Stimulated activated CD4-positive, alpha-beta T cell treated with anti-CD3 and anti-CD28 coated beads, TNF-alpha, amount 100 ng/mL, for 24 hours (primary cell): Measurements from ENCODE around the gene SLC38A9.
"Not testable (repeated sequence)": the region's sequence is repeated elsewhere in the genome, so short reads cannot be mapped to it uniquely, and the experiment has no call there.

Experiments used
- DNase-seq, 3 experiments: peaks; one replicate each; pipeline ENCODE4 v3.0.0-alpha.2; 2020; ENCODE audit warnings: low read depth in 3 of 3

Gene SLC38A9

GRCh38 chr5:55712023-55712859 lies at the start of gene SLC38A9:
TSS of gene SLC38A9 (minus strand) at chr5:55712324. CDS start at chr5:55697958, 14,366 bp downstream.
- peak; percentile 90 to 94 (median 91) for DNase-seq

- not testable (repeated sequence) for DNase-seq
Observed at GRCh38 chr5:55761721-55762120, 49.6 kb upstream of the SLC38A9 start.

- DNase-seq, result no peak
Observed at GRCh38 chr5:55758714-55759113, 46.6 kb upstream of the SLC38A9 start.

- no peak for DNase-seq
Observed at GRCh38 chr5:55758231-55758630, 46.1 kb upstream of the SLC38A9 start.

GRCh38 chr5:55750499-55750898 lies 38.4 kb upstream of the SLC38A9 start:
- DNase-seq, result no peak

GRCh38 chr5:55750063-55750462 lies 37.9 kb upstream of the SLC38A9 start:
- no peak for DNase-seq

GRCh38 chr5:55749387-55749786 lies 37.3 kb upstream of the SLC38A9 start:
- no peak for DNase-seq

GRCh38 chr5:55747778-55748318 lies 35.7 kb upstream of the SLC38A9 start:
- DNase-seq, result no peak

- DNase-seq, result no peak
Observed at GRCh38 chr5:55742778-55743177, 30.7 kb upstream of the SLC38A9 start.

GRCh38 chr5:55737793-55738192 lies 25.7 kb upstream of the SLC38A9 start, which contains the start of gene DDX4:
TSS of gene DDX4 (plus strand) at chr5:55738061. CDS start at chr5:55738964, 903 bp downstream.
- DNase-seq, result no peak

- DNase-seq, result no peak
Observed at GRCh38 chr5:55734658-55735057, 22.5 kb upstream of the SLC38A9 start.

GRCh38 chr5:55732585-55732984 lies 20.5 kb upstream of the SLC38A9 start:
- no peak for DNase-seq

GRCh38 chr5:55731848-55732247 lies 19.7 kb upstream of the SLC38A9 start:
- DNase-seq, result no peak

- DNase-seq, result no peak
Observed at GRCh38 chr5:55724281-55724680, 12.2 kb upstream of the SLC38A9 start.

- DNase-seq, result no peak
Observed at GRCh38 chr5:55720188-55720703, 8.1 kb upstream of the SLC38A9 start.

GRCh38 chr5:55719026-55719425 lies 6.9 kb upstream of the SLC38A9 start:
- DNase-seq, result not testable (repeated sequence)

- no peak for DNase-seq
Observed at GRCh38 chr5:55715519-55716078, 3.5 kb upstream of the SLC38A9 start.

GRCh38 chr5:55714749-55715148 lies 2.6 kb upstream of the SLC38A9 start:
- DNase-seq, result no peak

- no peak for DNase-seq
Observed at GRCh38 chr5:55714339-55714738, 2.2 kb upstream of the SLC38A9 start.

GRCh38 chr5:55713871-55714270 lies 1.7 kb upstream of the SLC38A9 start:
- no peak for DNase-seq

GRCh38 chr5:55711507-55712022 lies 559 bp downstream of the SLC38A9 start:
- DNase-seq, result no peak

- no peak for DNase-seq
Observed at GRCh38 chr5:55708732-55709131, 3.4 kb downstream of the SLC38A9 start.
